Daoy (cell line): ENCODE data around the gene KIF5A. TPM values are rescaled to one million over a fixed set of nuclear protein-coding genes. Genes with fewer than 3 reads are reported as not detected.
A peak's percentile ranks its signal among the peaks of the same experiment; 100 is the strongest.

ENCODE experiments used
- DNase-seq: peaks from one replicate; pipeline ENCODE4 v3.0.0-alpha.2; 2015; ENCODE audit warnings: low read depth
- total RNA-seq: library from RNA; depleted of rRNA; stranded (reverse); fragments of >200 nt; shearing (Covaris generic); gene quantifications from 2 replicates; pipeline ENCODE4 v1.2.3, GENCODE V29; 2014

Gene KIF5A
- total RNA-seq, 1 experiment from 2014 or later, result 0.69 TPM

GRCh38 chr12:57520053-57520818 is 29.6 kb upstream of the KIF5A start, which contains the start of gene DDIT3:
TSS of gene DDIT3 (minus strand) at chr12:57520514. CDS start at chr12:57517406, 3,108 bp downstream.
- DNase-seq, result peak; percentile 99

- peak; percentile 23 for DNase-seq
These were observed 28.3 kb upstream of the KIF5A start for GRCh38 chr12:57521525-57522010.

GRCh38 chr12:57522011-57522886 is 27.6 kb upstream of the KIF5A start, which contains the start of gene MBD6:
TSS of gene MBD6 (plus strand) at chr12:57522824. CDS start at chr12:57524304, 1,480 bp downstream.
- peak; percentile 93 for DNase-seq

GRCh38 chr12:57522887-57523705 is 26.7 kb upstream of the KIF5A start:
- peak; percentile 54 for DNase-seq

GRCh38 chr12:57523706-57524614 is 25.9 kb upstream of the KIF5A start:
- no peak for DNase-seq

GRCh38 chr12:57524814-57525614 is 24.8 kb upstream of the KIF5A start:
- no peak for DNase-seq

GRCh38 chr12:57525615-57526383 is 24.0 kb upstream of the KIF5A start:
- no peak for DNase-seq

GRCh38 chr12:57526477-57527126 is 23.2 kb upstream of the KIF5A start:
- DNase-seq, result no peak

GRCh38 chr12:57527184-57527583 is 22.7 kb upstream of the KIF5A start:
- no peak for DNase-seq

GRCh38 chr12:57528176-57528575 is 21.7 kb upstream of the KIF5A start:
- DNase-seq, result no peak

- no peak for DNase-seq
These were observed 20.9 kb upstream of the KIF5A start for GRCh38 chr12:57528831-57529555.

- no peak for DNase-seq
These were observed 20.0 kb upstream of the KIF5A start for GRCh38 chr12:57529831-57530230.

- no peak for DNase-seq
These were observed 19.3 kb upstream of the KIF5A start for GRCh38 chr12:57530396-57531142.

- DNase-seq, result no peak
These were observed 18.0 kb upstream of the KIF5A start for GRCh38 chr12:57531836-57532235.

GRCh38 chr12:57533108-57533507 is 16.7 kb upstream of the KIF5A start:
- no peak for DNase-seq

GRCh38 chr12:57534250-57534649 is 15.6 kb upstream of the KIF5A start:
- DNase-seq, result no peak

- DNase-seq, result no peak
These were observed 14.8 kb upstream of the KIF5A start for GRCh38 chr12:57534991-57535543.
